Loucy (cell line): Measurements from ENCODE around the gene ZBTB16.
A peak's percentile ranks its signal among the peaks of the same experiment; 100 is the strongest.

Experiments
- H2AFZ ChIP-seq: fragments of 200-600 bp; sonication (generic); 2 replicates; pipeline ENCODE4 v1.6.0; 2016; ENCODE audit warnings: antibody characterized with exemption, mild to moderate bottlenecking, low read length, moderate library complexity
- H3F3A ChIP-seq: fragments of 200-600 bp; 2 replicates; pipeline ENCODE4 v1.6.0; 2016; ENCODE audit warnings: antibody characterized with exemption, low read depth, mild to moderate bottlenecking
- H3K27me3 ChIP-seq: fragments of 200-600 bp; sonication (generic); 2 replicates; pipeline ENCODE4 v1.6.1; 2014; ENCODE audit warnings: low read length, mild to moderate bottlenecking; ENCODE audit not compliant: insufficient read depth, poor library complexity, severe bottlenecking
- H3K36me3 ChIP-seq: fragments of 200-600 bp; sonication (generic); 2 replicates; pipeline ENCODE4 v1.6.1; 2016; ENCODE audit warnings: low read length; ENCODE audit not compliant: insufficient read depth
- H3K4me1 ChIP-seq: fragments of 200-600 bp; sonication (generic); 2 replicates; pipeline ENCODE4 v1.5.1; 2014; ENCODE audit warnings: low read length, mild to moderate bottlenecking; ENCODE audit not compliant: insufficient read depth, poor library complexity, severe bottlenecking
- H3K4me2 ChIP-seq: fragments of 200-600 bp; sonication (generic); 2 replicates; pipeline ENCODE4 v1.6.0; 2014; ENCODE audit warnings: antibody characterized with exemption, low read length, low read depth, mild to moderate bottlenecking; ENCODE audit not compliant: poor library complexity, severe bottlenecking
- H3K4me3 ChIP-seq: fragments of 200-600 bp; sonication (generic); 2 replicates; pipeline ENCODE4 v1.5.1; 2014; ENCODE audit warnings: low read length, mild to moderate bottlenecking, mixed read lengths; ENCODE audit not compliant: poor library complexity, severe bottlenecking
- H3K79me2 ChIP-seq: fragments of 200-600 bp; sonication (generic); 2 replicates; pipeline ENCODE4 v1.6.1; 2014; ENCODE audit warnings: low read length; ENCODE audit not compliant: insufficient read depth
- H3K9ac ChIP-seq: fragments of 200-600 bp; sonication (generic); 2 replicates; pipeline ENCODE4 v1.6.0; 2014; ENCODE audit warnings: mild to moderate bottlenecking, low read depth, low read length, moderate library complexity; ENCODE audit not compliant: poor library complexity, severe bottlenecking
- H3K9me2 ChIP-seq: fragments of 200-600 bp; sonication (generic); replicated peaks from 2 replicates; pipeline ENCODE4 v1.6.1; 2016; ENCODE audit warnings: low read depth, low read length, mixed read lengths
- H3K9me3 ChIP-seq: fragments of 200-600 bp; sonication (generic); 2 replicates; pipeline ENCODE4 v1.6.1; 2014; ENCODE audit warnings: mild to moderate bottlenecking, antibody characterized with exemption, low read length, low read depth; ENCODE audit not compliant: insufficient read depth
- H4K20me1 ChIP-seq: fragments of 200-600 bp; sonication (generic); 2 replicates; pipeline ENCODE4 v1.6.0; 2014; ENCODE audit warnings: antibody characterized with exemption, low read length, mild to moderate bottlenecking; ENCODE audit not compliant: insufficient read depth, poor library complexity, severe bottlenecking
- CTCF ChIP-seq: fragments of 200-600 bp; sonication (generic); conservative IDR thresholded peaks from 2 replicates; pipeline ENCODE4 v1.5.1; 2014; ENCODE audit warnings: mild to moderate bottlenecking, antibody characterized with exemption, low read length
- EZH2phosphoT487 ChIP-seq: fragments of 200-600 bp; IDR thresholded peaks from 2 replicates; pipeline ENCODE4 v1.6.1; 2018; ENCODE audit warnings: antibody characterized with exemption, mild to moderate bottlenecking, moderate library complexity, borderline replicate concordance

The ZBTB16 gene

GRCh38 chr11:114083391-114084252, 24.1 kb downstream of the ZBTB16 start:
- H3K79me2 ChIP-seq, result peaks cover 4% of the 10 kb centered on the region; the same call in 1 of the 2 replicates
- H3F3A ChIP-seq, result peaks cover 10% of the 10 kb centered on the region; the same call in 1 of the 2 replicates
- no peaks in the 10 kb centered on the region for H3K36me3 ChIP-seq
- no peaks in the 10 kb centered on the region for H3K9me2 ChIP-seq
- no peak overlapping the region for H2AFZ ChIP-seq
- peak overlapping the region; percentile 20 for H3K4me3 ChIP-seq
- peak overlapping the region; percentile 62 for H3K4me2 ChIP-seq
- TF ChIP-seq EZH2phosphoT487, result no peak
- TF ChIP-seq CTCF, result no peak
- H3K9me3 ChIP-seq, result no peaks in the 10 kb centered on the region
- H3K9ac ChIP-seq, result peak overlapping the region; percentile 91
- H3K4me1 ChIP-seq, result peaks cover 90% of the 10 kb centered on the region
- no peaks in the 10 kb centered on the region for H3K27me3 ChIP-seq
- H4K20me1 ChIP-seq, result no peaks in the 10 kb centered on the region

GRCh38 chr11:114084414-114084813, 24.9 kb downstream of the ZBTB16 start:
- Histone ChIP-seq H3K79me2 (peaks cover 4% of the 10 kb centered on the region; the same call in 1 of the 2 replicates), H3K9me3 (no peaks in the 10 kb centered on the region), H3K9ac (peak overlapping the region; percentile 91), H3K4me1 (peaks cover 90% of the 10 kb centered on the region), H3K4me2 (peak overlapping the region; percentile 62), H3K9me2 (no peaks in the 10 kb centered on the region), H3K4me3 (peak overlapping the region; percentile 20), H2AFZ (no peak overlapping the region), H4K20me1 (no peaks in the 10 kb centered on the region), H3F3A (peaks cover 10% of the 10 kb centered on the region; the same call in 1 of the 2 replicates), H3K36me3 (no peaks in the 10 kb centered on the region), H3K27me3 (no peaks in the 10 kb centered on the region)
- no peak for TF ChIP-seq EZH2phosphoT487

- Histone ChIP-seq H3K4me3 (no peak overlapping the region), H3K27me3 (no peaks in the 10 kb centered on the region), H3K36me3 (no peaks in the 10 kb centered on the region), H4K20me1 (no peaks in the 10 kb centered on the region), H3K4me1 (peaks cover 90% of the 10 kb centered on the region), H3K9ac (peak overlapping the region; percentile 91), H2AFZ (no peak overlapping the region), H3K9me2 (no peaks in the 10 kb centered on the region), H3K79me2 (peaks cover 4% of the 10 kb centered on the region; the same call in 1 of the 2 replicates), H3F3A (peaks cover 10% of the 10 kb centered on the region; the same call in 1 of the 2 replicates), H3K4me2 (peak overlapping the region; percentile 5), H3K9me3 (no peaks in the 10 kb centered on the region)
- TF ChIP-seq CTCF (no peak), EZH2phosphoT487 (no peak)
Measured at GRCh38 chr11:114085965-114086793, 26.7 kb downstream of the ZBTB16 start.
